Measurements from ENCODE around the gene CPEB4. TPM values are rescaled to one million over a fixed set of nuclear protein-coding genes. Genes with fewer than 3 reads are reported as not detected.

CPEB4 gene
- total and polyA plus RNA-seq, 2 donors (not counting 1 experiment from before 2014, with no cell fraction given): 8.4 to 26.0 TPM

DNA sequence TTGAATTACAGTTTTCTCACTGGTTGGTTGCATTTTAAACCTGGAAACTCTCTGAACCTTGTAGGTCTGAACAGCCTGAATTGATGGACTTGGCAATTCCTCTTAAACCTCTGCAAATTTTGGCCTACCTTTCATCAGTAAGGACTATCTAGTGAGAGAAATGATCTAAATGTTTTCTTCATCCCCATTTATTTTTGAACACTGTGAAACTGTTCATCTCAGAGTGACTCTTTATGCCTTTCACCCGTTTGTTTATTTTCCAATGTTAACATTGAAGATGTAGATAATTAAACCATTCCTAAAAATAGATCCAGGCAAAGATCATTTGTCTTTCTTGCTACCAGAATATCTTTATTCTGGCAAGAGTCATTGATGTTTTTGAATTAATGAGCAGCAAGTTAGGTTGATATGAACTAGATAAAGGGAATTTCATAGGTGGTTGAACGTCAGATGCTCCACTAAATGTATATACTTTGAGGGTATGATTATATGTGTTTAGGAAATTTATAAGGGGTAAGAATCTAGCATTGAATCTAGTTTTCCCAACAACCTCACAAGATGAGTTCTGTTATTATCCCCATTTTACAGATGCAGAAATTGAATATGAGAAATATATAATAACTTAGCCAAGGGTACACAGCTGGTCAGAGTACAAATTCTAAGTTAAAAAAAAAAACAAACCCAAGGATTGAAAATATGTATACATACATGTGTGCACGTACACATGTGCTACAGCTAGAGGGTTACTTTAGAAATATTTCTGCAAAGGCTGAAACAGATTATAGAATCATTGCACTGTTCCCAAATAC, 3.4 kb downstream of the CPEB4 start:
- Mint-ChIP-seq H3K4me3 (peak overlapping the region; percentile 60), H3K27ac (no peak overlapping the region), H3K9me3 (ENCODE audit: insufficient read depth) (no peaks in the 10 kb centered on the region), H3K27me3 (no peaks in the 10 kb centered on the region), H3K4me1 (peaks cover 79% of the 10 kb centered on the region)
- TF ChIP-seq CTCF (IDR thresholded peaks at IDR 0.05): no peak
- no peak for TF ChIP-seq EZH2 (IDR thresholded peaks at IDR 0.05; ENCODE audit: borderline replicate concordance, insufficient read depth, low read depth, low read length, poor library complexity, severe bottlenecking)
- Histone ChIP-seq H3K4me2 (replicated peaks; ENCODE audit: low read depth, low read length, poor library complexity, severe bottlenecking) (peak overlapping the region; percentile 84), H3K27ac (ENCODE audit: low read length in 2 of 2) (no peak overlapping the region), H3K9me3 (ENCODE audit: control extremely low read depth in 1 of 3, control insufficient read depth in 2 of 3, insufficient read depth in 1 of 3, low read length in 2 of 3) (peaks cover 0 to 3% (median 0%) of the 10 kb centered on the region in 3 donors), H3K79me2 (ENCODE audit: control insufficient read depth, insufficient read depth, low read length) (peaks cover 78% of the 10 kb centered on the region), H3K27me3 (replicated peaks in 1 of 4; ENCODE audit: control extremely low read depth in 1 of 4, control insufficient read depth in 3 of 4, insufficient read depth in 4 of 4, low read length in 3 of 4) (no peaks in the 10 kb centered on the region), H3K36me3 (replicated peaks in 1 of 2; ENCODE audit: control extremely low read depth in 1 of 2, control insufficient read depth in 1 of 2, extremely low read depth in 1 of 2, insufficient read depth in 2 of 2, low read length in 1 of 2) (no peaks in the 10 kb centered on the region), H4K20me1 (ENCODE audit: control insufficient read depth, insufficient read depth, low read length, poor library complexity, severe bottlenecking) (peaks cover 5% of the 10 kb centered on the region), H3K4me1 (ENCODE audit: control insufficient read depth in 2 of 2, insufficient read depth in 2 of 2, low read length in 2 of 2) (peaks cover 34 to 53% of the 10 kb centered on the region in 2 donors), H3K4me3 (ENCODE audit: control extremely low read depth in 1 of 5, extremely low read depth in 1 of 5, insufficient read depth in 1 of 5, low read depth in 2 of 5, low read length in 4 of 5) (peak overlapping the region in 4 of 5 experiments; percentile 1 to 31 (median 5)), H2AFZ (ENCODE audit: insufficient read depth, low read depth, low read length, poor library complexity, severe bottlenecking) (no peak overlapping the region), H3K9ac (ENCODE audit: low read length) (peak overlapping the region; percentile 5)
- ChIA-PET CTCF (interaction anchor here (0.9 to 2.9 kb wide), 5 partner anchors 26 to 276 kb away, joined by 3 to 11 read pairs (median 6); partner anchors contain the start of gene BOD1), POLR2A (no interaction called here)
- DNase-seq (no peak), ATAC-seq (ENCODE audit: low read depth) (no peak)
- intact Hi-C loops (cut with micrococcal nuclease): no loop called here
- WGBS (ENCODE audit: insufficient coverage): no CpG with 5 or more reads among the region's 3 CpGs

- Histone ChIP-seq H3K9ac (ENCODE audit: low read length) (peak overlapping the region; percentile 36), H3K4me2 (replicated peaks; ENCODE audit: low read depth, low read length, poor library complexity, severe bottlenecking) (peak overlapping the region; percentile 84), H3K4me3 (ENCODE audit: control extremely low read depth in 1 of 5, extremely low read depth in 1 of 5, insufficient read depth in 1 of 5, low read depth in 2 of 5, low read length in 4 of 5) (no peak overlapping the region), H2AFZ (ENCODE audit: insufficient read depth, low read depth, low read length, poor library complexity, severe bottlenecking) (no peak overlapping the region), H3K27me3 (replicated peaks in 1 of 4; ENCODE audit: control extremely low read depth in 1 of 4, control insufficient read depth in 3 of 4, insufficient read depth in 4 of 4, low read length in 3 of 4) (no peaks in the 10 kb centered on the region), H4K20me1 (ENCODE audit: control insufficient read depth, insufficient read depth, low read length, poor library complexity, severe bottlenecking) (peaks cover 5% of the 10 kb centered on the region), H3K36me3 (replicated peaks in 1 of 2; ENCODE audit: control extremely low read depth in 1 of 2, control insufficient read depth in 1 of 2, extremely low read depth in 1 of 2, insufficient read depth in 2 of 2, low read length in 1 of 2) (peaks cover 0 to 1% of the 10 kb centered on the region in 2 experiments), H3K4me1 (ENCODE audit: control insufficient read depth in 2 of 2, insufficient read depth in 2 of 2, low read length in 2 of 2) (peaks cover 26 to 46% of the 10 kb centered on the region in 2 donors), H3K79me2 (ENCODE audit: control insufficient read depth, insufficient read depth, low read length) (peaks cover 92% of the 10 kb centered on the region), H3K27ac (ENCODE audit: low read length in 2 of 2) (no peak overlapping the region), H3K9me3 (ENCODE audit: control extremely low read depth in 1 of 3, control insufficient read depth in 2 of 3, insufficient read depth in 1 of 3, low read length in 2 of 3) (no peaks in the 10 kb centered on the region)
- TF ChIP-seq CTCF (IDR thresholded peaks at IDR 0.05) (no peak), EZH2 (IDR thresholded peaks at IDR 0.05; ENCODE audit: borderline replicate concordance, insufficient read depth, low read depth, low read length, poor library complexity, severe bottlenecking) (no peak)
- H3K9me3 Mint-ChIP-seq (ENCODE audit: insufficient read depth): no peaks in the 10 kb centered on the region
- ChIA-PET CTCF (interaction anchor here (1.1 to 1.3 kb wide), 4 partner anchors 9 to 277 kb away, joined by 3 to 4 read pairs (median 4); no protein-coding TSS in a partner anchor), POLR2A (interaction anchor here (0.6 kb wide), 1 partner anchor 15 kb away, joined by 4 read pairs; no protein-coding TSS in a partner anchor)
- H3K4me3 Mint-ChIP-seq: peak overlapping the region; percentile 37
- ATAC-seq (ENCODE audit: low read depth) (no peak), DNase-seq (no peak)
- no peaks in the 10 kb centered on the region for H3K27me3 Mint-ChIP-seq
- H3K4me1 Mint-ChIP-seq: peaks cover 63% of the 10 kb centered on the region
- intact Hi-C loops (cut with micrococcal nuclease): no loop called here
- no peak overlapping the region for H3K27ac Mint-ChIP-seq
- WGBS (ENCODE audit: insufficient coverage): no CpG with 5 or more reads among the region's 2 CpGs
Measured at GRCh38 chr5:173893192-173893561, 5.0 kb downstream of the CPEB4 start.

All from B cell (primary cell).